B cell (primary cell): ENCODE measurements around the gene FHIT. TPM values are rescaled to one million over a fixed set of nuclear protein-coding genes. Genes with fewer than 3 reads are reported as not detected.

Experiments used
- ATAC-seq: fragments of 200-7000 bp; cut with Tn5 transposase; one replicate; pipeline ENCODE4 v1.10.0; 2021; ENCODE audit warnings: low read depth, mild to moderate bottlenecking, moderate number of reproducible peaks, moderate library complexity
- CTCF ChIA-PET: fragments of 350-600 bp; sonication (Branson Sonifier 250); formaldehyde crosslinking; loops from one replicate; lab custom pipeline; 2021; ENCODE audit warnings: antibody characterized with exemption, inconsistent platforms; lab: Charles Lee
- POLR2A ChIA-PET: fragments of 350-600 bp; sonication (Branson Sonifier 250); formaldehyde crosslinking; loops from one replicate; lab custom pipeline; 2021; ENCODE audit warnings: antibody characterized with exemption; lab: Charles Lee
- DNase-seq: peaks from one replicate; pipeline ENCODE4 v3.0.0; 2013
- H2AFZ ChIP-seq: 2 replicates; pipeline ENCODE4 v1.6.1; 2012; ENCODE audit warnings: mild to moderate bottlenecking, low read depth, low read length; ENCODE audit not compliant: insufficient read depth, poor library complexity, severe bottlenecking
- H3K27ac ChIP-seq, 2 donors: 1 replicate in 1 of 2; 2 replicates in 1 of 2; pipeline ENCODE4 v1.5.1; 2012 to 2013; ENCODE audit warnings: low read length in 2 of 2, mild to moderate bottlenecking in 2 of 2, moderate library complexity in 1 of 2
- H3K27me3 ChIP-seq, 4 experiments: fragments of 200-600 bp in 1 of 4; sonication (generic) in 1 of 4; replicated peaks in 1 of 4; 1 replicate in 2 of 4; 2 replicates in 2 of 4; pipeline versions ENCODE4 v1.6.1 to v1.7.0; 2013 to 2016; ENCODE audit warnings: low read length in 3 of 4, mild to moderate bottlenecking in 2 of 4, mixed read lengths in 1 of 4, moderate library complexity in 1 of 4; ENCODE audit not compliant: insufficient read depth in 4 of 4, control insufficient read depth in 3 of 4; ENCODE audit errors: control extremely low read depth in 1 of 4
- H3K36me3 ChIP-seq, 2 experiments: replicated peaks in 1 of 2; 1 replicate in 1 of 2; 2 replicates in 1 of 2; pipeline versions ENCODE4 v1.6.1 to v1.7.1; 2013; ENCODE audit warnings: low read length in 1 of 2; ENCODE audit not compliant: insufficient read depth in 2 of 2, control insufficient read depth in 1 of 2; ENCODE audit errors: control extremely low read depth in 1 of 2, extremely low read depth in 1 of 2
- H3K4me1 ChIP-seq, 2 donors: fragments of 200-600 bp in 1 of 2; sonication (generic) in 1 of 2; 1 replicate in 1 of 2; 2 replicates in 1 of 2; pipeline versions ENCODE4 v1.5.1 to v1.6.1; 2013 to 2017; ENCODE audit warnings: low read length in 2 of 2; ENCODE audit not compliant: control insufficient read depth in 2 of 2, insufficient read depth in 2 of 2
- H3K4me2 ChIP-seq: replicated peaks from 2 replicates; pipeline ENCODE3; 2012; ENCODE audit warnings: mild to moderate bottlenecking, low read depth, low read length; ENCODE audit not compliant: poor library complexity, severe bottlenecking
- H3K4me3 ChIP-seq, 5 experiments: fragments of 200-600 bp in 1 of 5; sonication (generic) in 1 of 5; 1 replicate in 3 of 5; 2 replicates in 2 of 5; pipeline versions ENCODE4 v1.5.1 to v1.7.0; 2011 to 2016; ENCODE audit warnings: low read length in 4 of 5, mild to moderate bottlenecking in 4 of 5, low read depth in 2 of 5, control low read depth in 1 of 5, moderate library complexity in 1 of 5; ENCODE audit not compliant: insufficient read depth in 1 of 5; ENCODE audit errors: control extremely low read depth in 1 of 5, extremely low read depth in 1 of 5
- H3K79me2 ChIP-seq: fragments of 200-600 bp; sonication (generic); one replicate; pipeline ENCODE4 v1.6.0; 2016; ENCODE audit warnings: low read length; ENCODE audit not compliant: control insufficient read depth, insufficient read depth
- H3K9ac ChIP-seq: fragments of 200-600 bp; sonication (generic); 2 replicates; pipeline ENCODE4 v1.6.1; 2017; ENCODE audit warnings: mild to moderate bottlenecking, low read length, moderate library complexity
- H3K9me3 ChIP-seq, 3 donors: one replicate each; pipeline versions ENCODE4 v1.6.1 to v1.7.1; 2013; ENCODE audit warnings: low read length in 2 of 3; ENCODE audit not compliant: control insufficient read depth in 2 of 3, insufficient read depth in 1 of 3; ENCODE audit errors: control extremely low read depth in 1 of 3
- H4K20me1 ChIP-seq: 2 replicates; pipeline ENCODE4 v1.6.0; 2012; ENCODE audit warnings: mild to moderate bottlenecking, low read length; ENCODE audit not compliant: insufficient read depth, control insufficient read depth, poor library complexity, severe bottlenecking
- H3K27ac Mint-ChIP-seq: one replicate; pipeline ENCODE4 v1.8.0; 2021; ENCODE audit warnings: mixed read lengths
- H3K27me3 Mint-ChIP-seq: one replicate; pipeline ENCODE4 v1.8.0; 2021; ENCODE audit warnings: mixed read lengths
- H3K4me1 Mint-ChIP-seq: one replicate; pipeline ENCODE4 v1.8.0; 2021; ENCODE audit warnings: mixed read lengths
- H3K4me3 Mint-ChIP-seq: one replicate; pipeline ENCODE4 v1.8.0; 2021; ENCODE audit warnings: mixed read lengths
- H3K9me3 Mint-ChIP-seq: one replicate; pipeline ENCODE4 v1.8.0; 2022; ENCODE audit warnings: mixed read lengths; ENCODE audit not compliant: insufficient read depth
- EZH2 ChIP-seq: IDR thresholded peaks from 2 replicates; pipeline ENCODE4 v1.6.1; 2012; ENCODE audit warnings: borderline replicate concordance, low read depth, mild to moderate bottlenecking, moderate library complexity, low read length; ENCODE audit not compliant: insufficient read depth, poor library complexity, severe bottlenecking
- WGBS: methylation state at CpG from one replicate; pipeline ENCODE4 v1.1.5; 2013; ENCODE audit warnings: missing lambda C conversion rate; ENCODE audit not compliant: insufficient coverage; 5-methylcytosine and 5-hydroxymethylcytosine counted together
- intact Hi-C: fragments of 100-400 bp; cut with micrococcal nuclease; formaldehyde crosslinking; loops from one replicate; pipeline ENCODE4 v1.10.0; 2022
- polyA plus RNA-seq: library from polyadenylated mRNA; depleted of rRNA; stranded (reverse); fragments of >200 nt; gene quantifications from 2 replicates; pipeline ENCODE4 v1.2.3, GENCODE V29; 2012
- total RNA-seq, 2 donors: library from RNA; stranded (reverse); fragments of 120-200 nt in 1 of 2; gene quantifications; 1 replicate in 1 of 2; 2 replicates in 1 of 2; pipeline versions ENCODE4 v1.2.3 to v1.2.4, GENCODE V29; 2013 to 2022
- TF ChIP-seq, protein P1 (sequence below): fragments of 200-600 bp; IDR thresholded peaks from one replicate; pipeline ENCODE4 v1.8.0; 2022; ENCODE audit warnings: antibody characterized with exemption, mild to moderate bottlenecking

Gene FHIT
- total and polyA plus RNA-seq, 2 donors (not counting 1 experiment from before 2014, with no cell fraction given) = 1.7 to 7.8 TPM

DNA sequence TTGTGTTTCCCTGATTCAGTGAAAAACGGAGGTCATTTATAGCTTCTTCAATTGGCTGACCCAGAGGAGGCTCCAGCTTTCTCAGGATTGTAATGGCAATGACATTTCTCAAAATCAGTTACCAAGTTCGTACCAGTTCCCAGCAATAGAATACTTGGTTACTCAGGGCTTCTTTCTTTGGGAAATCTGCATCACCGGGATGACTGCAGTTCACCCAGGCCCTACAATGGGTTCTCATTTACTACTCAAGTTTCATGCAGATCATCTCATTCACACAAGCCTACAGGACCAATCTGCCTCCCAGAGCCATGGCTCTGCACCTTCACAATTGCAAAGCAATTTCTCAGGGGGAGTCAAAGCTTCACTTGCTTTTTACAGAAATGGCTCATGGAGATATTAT, 109.6 kb downstream of the FHIT start:
- H3K9me3 Mint-ChIP-seq = peaks cover 3% of the 10 kb centered on the region
- TF ChIP-seq EZH2 = no peak
- TF ChIP-seq, protein P1, sequence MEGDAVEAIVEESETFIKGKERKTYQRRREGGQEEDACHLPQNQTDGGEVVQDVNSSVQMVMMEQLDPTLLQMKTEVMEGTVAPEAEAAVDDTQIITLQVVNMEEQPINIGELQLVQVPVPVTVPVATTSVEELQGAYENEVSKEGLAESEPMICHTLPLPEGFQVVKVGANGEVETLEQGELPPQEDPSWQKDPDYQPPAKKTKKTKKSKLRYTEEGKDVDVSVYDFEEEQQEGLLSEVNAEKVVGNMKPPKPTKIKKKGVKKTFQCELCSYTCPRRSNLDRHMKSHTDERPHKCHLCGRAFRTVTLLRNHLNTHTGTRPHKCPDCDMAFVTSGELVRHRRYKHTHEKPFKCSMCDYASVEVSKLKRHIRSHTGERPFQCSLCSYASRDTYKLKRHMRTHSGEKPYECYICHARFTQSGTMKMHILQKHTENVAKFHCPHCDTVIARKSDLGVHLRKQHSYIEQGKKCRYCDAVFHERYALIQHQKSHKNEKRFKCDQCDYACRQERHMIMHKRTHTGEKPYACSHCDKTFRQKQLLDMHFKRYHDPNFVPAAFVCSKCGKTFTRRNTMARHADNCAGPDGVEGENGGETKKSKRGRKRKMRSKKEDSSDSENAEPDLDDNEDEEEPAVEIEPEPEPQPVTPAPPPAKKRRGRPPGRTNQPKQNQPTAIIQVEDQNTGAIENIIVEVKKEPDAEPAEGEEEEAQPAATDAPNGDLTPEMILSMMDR = no peak
- CTCF ChIA-PET = interaction anchor here (0.7 kb wide), 1 partner anchor 56 kb away, joined by 4 read pairs; no protein-coding TSS in a partner anchor
- no peaks in the 10 kb centered on the region for H3K79me2 ChIP-seq
- no peak overlapping the region for H3K4me2 ChIP-seq
- no peak overlapping the region for H2AFZ ChIP-seq
- intact Hi-C loops = no loop called here
- H3K4me3 ChIP-seq = no peak overlapping the region
- no peaks in the 10 kb centered on the region for H3K4me1 ChIP-seq
- DNase-seq (no peak), ATAC-seq (no peak)
- H3K9me3 ChIP-seq = no peaks in the 10 kb centered on the region
- H3K27ac Mint-ChIP-seq = no peak overlapping the region
- H3K27ac ChIP-seq = no peak overlapping the region
- no peak overlapping the region for H3K4me3 Mint-ChIP-seq
- no peaks in the 10 kb centered on the region for H4K20me1 ChIP-seq
- POLR2A ChIA-PET = no interaction called here
- WGBS = 100% methylated on average over 3 of the region's 3 CpGs
- H3K4me1 Mint-ChIP-seq = no peaks in the 10 kb centered on the region
- no peak overlapping the region for H3K9ac ChIP-seq
- no peaks in the 10 kb centered on the region for H3K27me3 ChIP-seq
- H3K27me3 Mint-ChIP-seq = no peaks in the 10 kb centered on the region
- no peaks in the 10 kb centered on the region for H3K36me3 ChIP-seq

DNA sequence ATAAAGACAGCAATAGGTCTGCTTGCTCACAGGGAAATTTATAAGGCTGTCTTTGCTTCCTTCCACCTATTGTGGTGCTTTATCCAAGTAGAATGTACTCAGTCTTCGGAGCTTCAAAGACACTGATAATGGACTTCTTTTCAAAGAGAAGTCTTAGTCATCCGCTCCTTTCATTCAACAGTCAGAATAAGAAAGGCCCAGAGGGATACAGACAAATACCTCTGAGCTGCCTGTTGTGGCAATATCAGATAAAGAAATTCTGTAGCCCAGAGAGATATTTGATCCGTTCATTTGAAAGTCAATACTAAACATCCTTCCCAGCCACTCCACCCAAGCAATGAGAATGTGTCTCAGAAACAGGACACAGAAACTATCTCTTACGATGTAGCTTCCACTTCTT, 110.0 kb downstream of the FHIT start:
- Histone ChIP-seq H3K4me2 (no peak overlapping the region), H2AFZ (no peak overlapping the region), H3K27ac (no peak overlapping the region), H4K20me1 (no peaks in the 10 kb centered on the region), H3K9ac (no peak overlapping the region), H3K9me3 (no peaks in the 10 kb centered on the region), H3K27me3 (no peaks in the 10 kb centered on the region), H3K36me3 (no peaks in the 10 kb centered on the region), H3K4me3 (no peak overlapping the region), H3K4me1 (no peaks in the 10 kb centered on the region), H3K79me2 (no peaks in the 10 kb centered on the region)
- H3K27me3 Mint-ChIP-seq = no peaks in the 10 kb centered on the region
- H3K27ac Mint-ChIP-seq = no peak overlapping the region
- intact Hi-C loops = no loop called here
- ChIA-PET POLR2A (no interaction called here), CTCF (interaction anchor here (0.7 kb wide), 1 partner anchor 56 kb away, joined by 4 read pairs; no protein-coding TSS in a partner anchor)
- ATAC-seq = no peak
- H3K9me3 Mint-ChIP-seq = peaks cover 3% of the 10 kb centered on the region
- no peak for DNase-seq
- TF ChIP-seq, protein P1 = no peak
- TF ChIP-seq EZH2 = no peak
- H3K4me3 Mint-ChIP-seq = no peak overlapping the region
- WGBS = no CpG with 5 or more reads among the region's 4 CpGs
- H3K4me1 Mint-ChIP-seq = no peaks in the 10 kb centered on the region
